ENCODE results near the gene UACA.

DNA sequence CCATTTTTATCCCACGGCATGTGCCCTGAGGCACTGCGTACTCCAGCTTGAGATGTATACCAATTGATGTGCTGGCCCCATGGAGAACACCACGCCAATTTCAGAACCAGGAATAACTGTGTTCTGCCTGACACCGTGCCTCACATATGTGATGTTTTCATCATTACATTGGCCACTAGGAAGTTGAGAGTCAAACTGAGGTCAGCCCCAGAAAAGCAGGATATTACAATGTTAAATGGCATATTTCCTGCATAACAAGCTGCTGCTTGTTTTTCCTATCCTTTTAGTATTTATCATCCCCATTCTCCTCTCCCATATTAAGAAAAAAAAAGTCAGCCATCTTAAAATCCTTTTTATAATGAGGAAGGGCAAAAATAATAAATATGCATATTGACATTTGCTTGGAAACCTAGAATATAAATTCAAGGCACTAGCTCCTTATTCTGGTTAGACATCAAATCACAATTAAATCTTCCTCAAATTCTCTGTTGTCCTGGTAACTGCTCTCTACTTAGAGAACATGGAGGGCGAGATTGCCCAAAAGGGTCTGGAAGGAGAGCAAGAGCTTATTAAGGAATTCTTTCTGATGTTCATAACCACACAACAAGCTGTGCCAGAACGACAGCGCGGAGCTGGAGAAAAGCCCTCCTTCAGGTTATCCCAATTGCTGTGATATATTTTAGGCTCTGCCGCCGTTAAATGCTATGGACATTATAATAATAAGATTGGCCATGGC is 112.6 kb downstream of the UACA start:
- no peak for TF ChIP-seq EP300 (IDR thresholded peaks at IDR 0.05)
- TF ChIP-seq, protein P1, sequence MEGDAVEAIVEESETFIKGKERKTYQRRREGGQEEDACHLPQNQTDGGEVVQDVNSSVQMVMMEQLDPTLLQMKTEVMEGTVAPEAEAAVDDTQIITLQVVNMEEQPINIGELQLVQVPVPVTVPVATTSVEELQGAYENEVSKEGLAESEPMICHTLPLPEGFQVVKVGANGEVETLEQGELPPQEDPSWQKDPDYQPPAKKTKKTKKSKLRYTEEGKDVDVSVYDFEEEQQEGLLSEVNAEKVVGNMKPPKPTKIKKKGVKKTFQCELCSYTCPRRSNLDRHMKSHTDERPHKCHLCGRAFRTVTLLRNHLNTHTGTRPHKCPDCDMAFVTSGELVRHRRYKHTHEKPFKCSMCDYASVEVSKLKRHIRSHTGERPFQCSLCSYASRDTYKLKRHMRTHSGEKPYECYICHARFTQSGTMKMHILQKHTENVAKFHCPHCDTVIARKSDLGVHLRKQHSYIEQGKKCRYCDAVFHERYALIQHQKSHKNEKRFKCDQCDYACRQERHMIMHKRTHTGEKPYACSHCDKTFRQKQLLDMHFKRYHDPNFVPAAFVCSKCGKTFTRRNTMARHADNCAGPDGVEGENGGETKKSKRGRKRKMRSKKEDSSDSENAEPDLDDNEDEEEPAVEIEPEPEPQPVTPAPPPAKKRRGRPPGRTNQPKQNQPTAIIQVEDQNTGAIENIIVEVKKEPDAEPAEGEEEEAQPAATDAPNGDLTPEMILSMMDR (IDR thresholded peaks at IDR 0.05): no peak
- no peak for TF ChIP-seq POLR2A (IDR thresholded peaks at IDR 0.05)
